Activated T-helper 2 cell treated with anti-CD3 and anti-CD28 coated beads, Interferon-gamma antibody, Interleukin-2, Interleukin-4, amounts not matched to agents 10 μg/mL and 5 μg/mL and 100 μg/mL, durations not matched to agents 14 hours and 24 hours and 36 hours (primary cell): Measurements from ENCODE around the gene NTHL1. TPM values are rescaled to one million over a fixed set of nuclear protein-coding genes. Genes with fewer than 3 reads are reported as not detected.
"Not testable (repeated sequence)": the region's sequence is repeated elsewhere in the genome, so short reads cannot be mapped to it uniquely, and the experiment has no call there.

ENCODE experiments used
- DNase-seq: peaks from one replicate; pipeline ENCODE4 v3.0.0; 2021; ENCODE audit warnings: low spot score
- H3K27ac Mint-ChIP-seq: one replicate; pipeline ENCODE4 v1.8.0; 2021; ENCODE audit warnings: mixed read lengths
- H3K27me3 Mint-ChIP-seq: one replicate; pipeline ENCODE4 v1.8.0; 2021; ENCODE audit warnings: low read depth, mixed read lengths
- H3K36me3 Mint-ChIP-seq: one replicate; pipeline ENCODE4 v1.8.0; 2021; ENCODE audit warnings: low read depth, mixed read lengths
- H3K4me1 Mint-ChIP-seq: one replicate; pipeline ENCODE4 v1.8.0; 2021; ENCODE audit warnings: low read depth, mixed read lengths
- H3K4me3 Mint-ChIP-seq: one replicate; pipeline ENCODE4 v1.8.0; 2021; ENCODE audit warnings: low read depth, mild to moderate bottlenecking, moderate library complexity, mixed read lengths
- H3K9me3 Mint-ChIP-seq: one replicate; pipeline ENCODE4 v1.8.0; 2021; ENCODE audit warnings: mixed read lengths
- intact Hi-C: fragments of 100-400 bp; cut with micrococcal nuclease; formaldehyde crosslinking; loops from one replicate; pipeline ENCODE4 v1.15.1; 2023
- total RNA-seq: library from RNA; stranded (reverse); gene quantifications from 2 replicates; pipeline ENCODE4 v1.2.3, GENCODE V29; 2022

NTHL1 gene
- total RNA-seq, 1 donor from 2014 or later, result 43.5 TPM

DNA sequence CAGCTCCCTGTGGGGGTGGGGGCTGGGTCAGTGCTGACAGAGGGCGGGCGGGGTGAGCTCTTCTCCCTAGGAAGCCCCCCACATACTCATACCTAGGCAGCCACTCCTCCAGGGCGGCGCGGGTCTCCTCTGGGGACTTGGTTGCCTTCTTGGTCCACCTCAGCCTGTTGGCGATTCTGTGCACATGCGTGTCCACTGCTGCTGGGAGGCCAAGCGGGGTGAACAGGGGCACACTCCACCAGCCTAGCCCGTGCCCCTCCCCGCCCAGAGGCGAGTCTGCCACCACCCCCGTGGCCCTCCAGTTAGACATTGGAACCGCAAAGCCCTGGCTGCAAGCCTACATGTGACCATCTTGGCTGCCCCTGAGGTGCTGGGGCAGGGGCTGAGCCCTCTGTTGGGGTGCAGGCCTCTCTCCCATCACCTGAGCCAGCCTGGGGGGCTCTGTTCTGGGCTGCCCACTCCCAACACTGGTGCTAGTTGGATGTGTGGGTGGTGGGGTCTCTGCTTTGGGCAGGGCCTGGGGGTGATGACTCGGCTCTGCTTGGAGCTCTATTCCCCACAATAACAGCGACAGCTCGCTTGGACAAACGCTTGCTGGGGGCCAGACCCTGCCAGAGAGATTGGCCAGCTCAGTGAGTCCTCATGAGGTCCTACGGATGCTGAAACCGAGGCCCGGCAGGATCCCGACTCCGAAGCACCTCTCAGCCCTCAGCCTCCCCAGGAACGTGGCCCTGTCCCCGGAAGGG lies 7.4 kb downstream of the NTHL1 start:
- intact Hi-C loops, result no loop called here
- Mint-ChIP-seq H3K27ac (no peak overlapping the region), H3K4me1 (no peaks in the 10 kb centered on the region), H3K4me3 (no peak overlapping the region), H3K9me3 (no peaks in the 10 kb centered on the region), H3K36me3 (peaks cover 4% of the 10 kb centered on the region), H3K27me3 (no peaks in the 10 kb centered on the region)
- no peak for DNase-seq

GRCh38 chr16:2039274-2040031 lies 8.2 kb downstream of the NTHL1 start:
- no peaks in the 10 kb centered on the region for H3K4me1 Mint-ChIP-seq
- no peak overlapping the region for H3K4me3 Mint-ChIP-seq
- no peak for DNase-seq
- no peak overlapping the region for H3K27ac Mint-ChIP-seq
- no peaks in the 10 kb centered on the region for H3K27me3 Mint-ChIP-seq
- intact Hi-C loops, result no loop called here
- H3K36me3 Mint-ChIP-seq, result peaks cover 4% of the 10 kb centered on the region
- no peaks in the 10 kb centered on the region for H3K9me3 Mint-ChIP-seq

DNA sequence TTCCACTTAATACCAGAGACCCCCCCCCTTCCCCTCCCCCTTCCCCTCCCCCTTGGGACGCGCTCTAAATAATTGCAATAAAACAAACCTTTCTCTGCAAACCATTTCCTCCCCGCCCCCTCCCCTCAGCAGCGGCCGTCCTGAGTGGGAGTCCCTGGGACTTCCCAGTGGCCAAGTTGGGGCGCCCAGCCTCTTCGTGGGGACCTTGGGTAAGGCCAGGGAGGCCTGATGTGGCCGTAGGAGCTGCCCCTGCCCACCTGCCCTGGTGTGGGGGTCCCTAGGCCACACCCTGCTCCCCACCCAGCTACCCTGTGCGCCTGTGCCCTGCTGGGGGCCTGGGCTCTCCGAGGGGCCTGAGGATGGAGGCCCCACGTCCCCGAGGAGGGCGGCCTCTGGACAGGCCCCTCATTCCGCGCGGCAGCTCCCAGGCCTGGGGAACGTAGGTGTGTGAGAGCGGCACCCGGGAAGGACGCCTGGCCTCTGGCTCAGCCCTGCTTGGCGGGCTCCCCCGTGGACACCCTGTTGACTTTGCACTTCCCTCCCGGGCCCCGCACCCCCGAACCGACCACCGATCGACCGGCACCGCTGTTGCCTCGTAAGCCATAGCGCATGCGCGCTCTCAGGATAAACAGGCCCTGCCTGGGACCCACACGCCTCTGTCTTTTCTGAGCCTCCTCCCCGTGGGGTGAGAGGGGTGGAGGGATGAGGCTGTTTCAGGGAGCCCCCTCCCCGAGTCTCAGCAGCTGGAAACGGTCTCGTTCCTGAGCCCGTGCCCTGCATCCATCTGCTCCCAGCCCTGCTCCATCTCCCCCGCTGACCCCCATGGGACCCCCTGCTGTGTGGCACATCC lies 9.0 kb downstream of the NTHL1 start:
- Mint-ChIP-seq H3K27me3 (no peaks in the 10 kb centered on the region), H3K9me3 (no peaks in the 10 kb centered on the region), H3K36me3 (peaks cover 4% of the 10 kb centered on the region), H3K4me3 (no peak overlapping the region), H3K27ac (no peak overlapping the region), H3K4me1 (no peaks in the 10 kb centered on the region)
- DNase-seq, result no peak
- intact Hi-C loops, result no loop called here

- Mint-ChIP-seq H3K36me3 (no peaks in the 10 kb centered on the region), H3K27ac (no peak overlapping the region), H3K9me3 (no peaks in the 10 kb centered on the region), H3K27me3 (no peaks in the 10 kb centered on the region), H3K4me1 (no peaks in the 10 kb centered on the region), H3K4me3 (no peak overlapping the region)
- no peak for DNase-seq
- intact Hi-C loops, result no loop called here
Measured at GRCh38 chr16:2037647-2038381, 9.8 kb downstream of the NTHL1 start.

DNA sequence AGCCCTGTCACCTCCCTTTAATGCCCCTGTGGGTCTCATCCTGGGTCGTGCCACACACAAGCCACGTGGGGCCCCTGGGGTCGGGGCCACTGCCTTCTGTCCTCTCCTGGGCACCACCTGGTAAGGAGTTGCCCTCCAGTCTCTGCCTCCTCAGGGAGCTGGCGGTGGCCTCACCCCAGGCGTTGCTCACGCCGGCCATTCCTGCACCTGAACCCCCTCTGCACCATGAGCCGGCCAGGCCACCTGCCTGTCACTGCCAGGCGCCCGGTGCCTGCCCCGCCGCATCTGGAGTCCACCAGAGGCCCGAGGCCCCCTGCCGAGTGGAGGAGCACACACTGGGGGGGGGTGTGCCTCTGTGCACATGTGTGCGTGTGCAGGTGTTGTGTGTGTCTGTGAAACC lies 10.5 kb downstream of the NTHL1 start:
- intact Hi-C loops, result no loop called here
- no peaks in the 10 kb centered on the region for H3K27me3 Mint-ChIP-seq
- H3K9me3 Mint-ChIP-seq, result no peaks in the 10 kb centered on the region
- no peak overlapping the region for H3K27ac Mint-ChIP-seq
- no peaks in the 10 kb centered on the region for H3K4me1 Mint-ChIP-seq
- H3K4me3 Mint-ChIP-seq, result no peak overlapping the region
- no peaks in the 10 kb centered on the region for H3K36me3 Mint-ChIP-seq
- DNase-seq, result no peak

- intact Hi-C loops, result no loop called here
- H3K36me3 Mint-ChIP-seq, result no peaks in the 10 kb centered on the region
Measured at GRCh38 chr16:2036200-2036966, 11.3 kb downstream of the NTHL1 start.

DNA sequence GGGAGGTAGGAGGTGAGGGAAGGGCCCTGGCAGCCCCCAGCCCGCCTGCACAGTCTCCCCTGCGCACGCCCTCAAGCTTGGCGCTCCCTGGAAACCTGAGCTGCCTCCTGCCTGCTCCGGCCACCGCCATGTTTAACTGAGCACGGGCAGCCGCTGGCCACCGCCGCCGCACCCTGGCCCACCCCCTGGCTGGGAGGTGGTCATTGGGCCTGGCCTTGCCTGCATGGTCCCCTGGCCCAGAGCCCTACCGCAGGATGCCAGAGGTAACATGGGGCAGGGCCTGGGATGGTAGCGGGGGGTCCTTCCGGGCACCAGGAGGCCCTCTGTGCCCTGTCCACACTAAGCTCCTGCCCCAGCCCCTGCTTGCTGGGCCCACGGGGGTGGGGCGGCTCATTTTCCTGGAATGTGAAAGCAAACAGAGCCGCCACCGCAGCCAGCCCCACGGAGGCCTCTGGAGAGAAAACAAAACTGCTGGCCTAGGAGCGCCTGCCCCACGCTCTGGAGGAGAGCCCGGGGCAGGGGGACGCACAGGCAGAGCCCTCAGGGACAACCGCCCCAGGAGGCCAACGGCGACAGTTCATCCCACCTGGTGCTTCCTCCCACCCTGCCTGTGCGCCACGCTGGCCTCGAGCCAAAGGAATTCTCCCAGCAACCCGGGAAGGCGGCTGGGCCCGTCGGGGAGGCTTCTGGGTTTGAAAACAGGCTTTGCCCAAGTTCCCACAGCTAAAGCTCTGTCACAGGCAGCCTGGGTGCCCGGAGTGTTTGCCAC lies 12.0 kb downstream of the NTHL1 start:
- no peak overlapping the region for H3K27ac Mint-ChIP-seq
- H3K27me3 Mint-ChIP-seq, result no peaks in the 10 kb centered on the region
- no peaks in the 10 kb centered on the region for H3K4me1 Mint-ChIP-seq
- DNase-seq, result no peak
- H3K36me3 Mint-ChIP-seq, result no peaks in the 10 kb centered on the region
- intact Hi-C loops, result no loop called here
- H3K9me3 Mint-ChIP-seq, result no peaks in the 10 kb centered on the region
- no peak overlapping the region for H3K4me3 Mint-ChIP-seq

More at GRCh38 chr16:2036200-2036966, 11.3 kb downstream of the NTHL1 start:
- Mint-ChIP-seq H3K27me3 (no peaks in the 10 kb centered on the region), H3K27ac (no peak overlapping the region), H3K4me3 (no peak overlapping the region), H3K4me1 (no peaks in the 10 kb centered on the region), H3K9me3 (no peaks in the 10 kb centered on the region)
- DNase-seq, result no peak

DNA sequence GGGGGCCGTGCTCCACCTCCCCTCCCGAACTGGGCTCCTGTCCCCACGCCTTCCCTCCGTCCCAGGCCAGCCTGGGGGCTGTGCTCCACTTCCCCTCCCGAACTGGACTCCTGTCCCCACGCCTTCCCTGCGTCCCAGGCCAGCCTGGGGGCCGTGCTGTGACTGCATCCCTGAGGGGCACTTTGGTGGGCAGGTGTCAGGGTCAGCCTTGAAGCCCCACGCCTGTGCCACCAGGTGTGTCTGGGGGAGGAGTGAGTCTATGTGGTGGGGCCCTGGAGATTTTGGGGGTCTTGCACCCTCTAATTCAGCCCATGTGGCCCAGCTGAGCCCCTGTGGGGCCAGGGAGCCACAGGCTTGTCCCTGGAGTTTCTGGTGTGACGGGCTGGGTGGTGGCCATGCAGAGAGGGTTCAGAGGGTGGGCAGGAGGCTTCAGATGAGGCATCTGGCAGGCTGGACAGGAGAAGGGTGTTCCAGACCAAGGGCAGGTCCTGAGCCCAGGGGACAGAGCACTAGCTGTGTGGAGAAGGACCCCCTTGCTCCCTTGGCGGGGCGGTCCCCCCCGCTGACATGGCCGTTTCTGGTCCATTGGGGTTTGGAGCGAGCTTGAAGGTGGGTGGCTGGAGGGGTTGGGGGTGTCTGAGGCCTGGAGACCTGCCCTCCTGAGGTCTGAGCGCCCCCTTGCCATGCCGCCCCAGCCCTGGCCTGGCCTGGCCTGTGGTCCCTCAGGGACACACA lies 12.8 kb downstream of the NTHL1 start:
- Mint-ChIP-seq H3K36me3 (no peaks in the 10 kb centered on the region), H3K27me3 (peaks cover 1% of the 10 kb centered on the region), H3K27ac (no peak overlapping the region), H3K4me3 (no peak overlapping the region), H3K4me1 (no peaks in the 10 kb centered on the region), H3K9me3 (no peaks in the 10 kb centered on the region)
- DNase-seq, result no peak
- intact Hi-C loops, result no loop called here

DNA sequence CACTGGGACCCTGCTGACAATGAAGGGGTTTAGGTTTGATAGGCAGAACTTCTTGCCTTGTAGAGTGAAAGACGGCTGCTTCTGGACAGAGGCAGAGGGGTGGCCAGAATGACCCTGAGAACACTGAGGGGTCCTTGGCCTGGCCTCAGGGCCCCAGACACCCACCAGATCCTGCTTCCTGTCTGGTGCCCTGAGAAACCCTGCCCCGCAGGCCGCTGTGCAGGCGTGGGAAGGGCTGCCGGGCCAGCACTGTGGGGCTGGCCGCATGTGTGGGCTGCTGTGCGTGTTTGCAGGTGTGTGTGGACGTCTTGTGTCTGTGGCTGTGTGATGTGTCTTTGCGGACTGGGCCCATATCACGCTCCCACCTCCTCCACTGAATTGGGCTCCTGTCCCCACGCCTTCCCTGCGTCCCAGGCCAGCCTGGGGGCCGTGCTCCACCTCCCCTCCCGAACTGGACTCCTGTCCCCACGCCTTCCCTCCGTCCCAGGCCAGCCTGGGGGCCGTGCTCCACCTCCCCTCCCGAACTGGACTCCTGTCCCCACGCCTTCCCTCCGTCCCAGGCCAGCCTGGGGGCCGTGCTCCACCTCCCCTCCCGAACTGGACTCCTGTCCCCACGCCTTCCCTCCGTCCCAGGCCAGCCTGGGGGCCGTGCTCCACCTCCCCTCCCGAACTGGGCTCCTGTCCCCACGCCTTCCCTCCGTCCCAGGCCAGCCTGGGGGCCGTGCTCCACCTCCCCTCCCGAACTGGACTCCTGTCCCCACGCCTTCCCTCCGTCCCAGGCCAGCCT lies 13.5 kb downstream of the NTHL1 start:
- H3K4me3 Mint-ChIP-seq, H3K36me3 Mint-ChIP-seq: not testable (repeated sequence)

GRCh38 chr16:2033057-2033908 lies 14.4 kb downstream of the NTHL1 start:
- Mint-ChIP-seq H3K36me3 (no peaks in the 10 kb centered on the region), H3K27ac (no peak overlapping the region), H3K9me3 (no peaks in the 10 kb centered on the region), H3K27me3 (peaks cover 9% of the 10 kb centered on the region), H3K4me3 (no peak overlapping the region), H3K4me1 (no peaks in the 10 kb centered on the region)
- no peak for DNase-seq
- intact Hi-C loops, result no loop called here

More for the DNA sequence above, 13.5 kb downstream of the NTHL1 start:
- H3K9me3 Mint-ChIP-seq, intact Hi-C loops, H3K4me1 Mint-ChIP-seq, DNase-seq, H3K27me3 Mint-ChIP-seq, H3K27ac Mint-ChIP-seq: not testable (repeated sequence)
